OCI-LY3 (cell line): ENCODE measurements around the gene BRINP1.

Experiments
- EZH2phosphoT487 ChIP-seq: fragments of 200-600 bp; shearing (Covaris generic); IDR thresholded peaks from 2 replicates; pipeline ENCODE4 v1.6.1; 2018; ENCODE audit warnings: antibody characterized with exemption, mixed run types, low read depth
- TF ChIP-seq, protein P1 (sequence below): fragments of 200-600, 300-600 bp; sonication (generic); IDR thresholded peaks from 2 replicates; pipeline ENCODE4 v1.5.1; 2014; ENCODE audit warnings: antibody characterized with exemption, low read length, low read depth

DNA sequence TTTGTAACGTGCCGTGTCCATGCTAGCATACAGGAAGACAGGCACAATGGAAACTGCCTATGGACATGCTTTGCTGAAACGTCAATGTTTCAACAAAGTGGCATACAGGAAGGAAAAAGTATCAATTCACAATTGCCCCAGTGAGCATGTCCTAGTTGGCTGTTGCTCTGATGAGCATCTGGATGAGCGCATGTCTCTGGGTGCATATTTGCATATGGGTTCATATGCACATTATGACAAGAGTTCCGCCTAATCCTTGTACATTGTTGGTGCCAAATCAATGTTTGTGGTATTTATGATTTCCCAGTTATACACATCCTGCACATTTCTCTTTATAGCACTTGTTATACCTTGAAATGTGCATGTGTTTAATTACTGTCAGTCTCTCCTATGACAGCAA, 58.5 kb downstream of the BRINP1 start:
- TF ChIP-seq, protein P1, sequence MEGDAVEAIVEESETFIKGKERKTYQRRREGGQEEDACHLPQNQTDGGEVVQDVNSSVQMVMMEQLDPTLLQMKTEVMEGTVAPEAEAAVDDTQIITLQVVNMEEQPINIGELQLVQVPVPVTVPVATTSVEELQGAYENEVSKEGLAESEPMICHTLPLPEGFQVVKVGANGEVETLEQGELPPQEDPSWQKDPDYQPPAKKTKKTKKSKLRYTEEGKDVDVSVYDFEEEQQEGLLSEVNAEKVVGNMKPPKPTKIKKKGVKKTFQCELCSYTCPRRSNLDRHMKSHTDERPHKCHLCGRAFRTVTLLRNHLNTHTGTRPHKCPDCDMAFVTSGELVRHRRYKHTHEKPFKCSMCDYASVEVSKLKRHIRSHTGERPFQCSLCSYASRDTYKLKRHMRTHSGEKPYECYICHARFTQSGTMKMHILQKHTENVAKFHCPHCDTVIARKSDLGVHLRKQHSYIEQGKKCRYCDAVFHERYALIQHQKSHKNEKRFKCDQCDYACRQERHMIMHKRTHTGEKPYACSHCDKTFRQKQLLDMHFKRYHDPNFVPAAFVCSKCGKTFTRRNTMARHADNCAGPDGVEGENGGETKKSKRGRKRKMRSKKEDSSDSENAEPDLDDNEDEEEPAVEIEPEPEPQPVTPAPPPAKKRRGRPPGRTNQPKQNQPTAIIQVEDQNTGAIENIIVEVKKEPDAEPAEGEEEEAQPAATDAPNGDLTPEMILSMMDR = no peak
- TF ChIP-seq EZH2phosphoT487 = no peak
